Islet of Langerhans (tissue), 1 donor: ENCODE measurements around the gene TMEM131.
"Not testable (repeated sequence)": the region's sequence is repeated elsewhere in the genome, so short reads cannot be mapped to it uniquely, and the experiment has no call there.

Experiments used
- FAIRE-seq: peaks from one replicate; lab custom pipeline; 2011; peaks lifted over from hg19 to GRCh38; lab: Jason Lieb, UNC

TMEM131 gene

GRCh38 chr2:97995734-97996624 lies at the start of gene TMEM131:
TSS of gene TMEM131 (minus strand) at chr2:97995948. CDS start at chr2:97995662, 286 bp downstream.
- FAIRE-seq, result no peak

- FAIRE-seq, result not testable (repeated sequence)
Measured at GRCh38 chr2:98044730-98045129, 49.0 kb upstream of the TMEM131 start.

- no peak for FAIRE-seq
Measured at GRCh38 chr2:98043101-98043500, 47.4 kb upstream of the TMEM131 start.

- no peak for FAIRE-seq
Measured at GRCh38 chr2:98040331-98040939, 44.7 kb upstream of the TMEM131 start.

GRCh38 chr2:98039085-98039756 lies 43.5 kb upstream of the TMEM131 start:
- FAIRE-seq, result no peak

GRCh38 chr2:98037666-98038336 lies 42.1 kb upstream of the TMEM131 start:
- FAIRE-seq, result no peak

GRCh38 chr2:98037206-98037605 lies 41.5 kb upstream of the TMEM131 start:
- FAIRE-seq, result no peak

GRCh38 chr2:98036349-98037000 lies 40.7 kb upstream of the TMEM131 start:
- no peak for FAIRE-seq

- no peak for FAIRE-seq
Measured at GRCh38 chr2:98034745-98035144, 39.0 kb upstream of the TMEM131 start.

- FAIRE-seq, result no peak
Measured at GRCh38 chr2:98032086-98032485, 36.3 kb upstream of the TMEM131 start.

- no peak for FAIRE-seq
Measured at GRCh38 chr2:98029718-98030222, 34.0 kb upstream of the TMEM131 start.

- FAIRE-seq, result no peak
Measured at GRCh38 chr2:98028931-98029717, 33.4 kb upstream of the TMEM131 start.

GRCh38 chr2:98028101-98028561 lies 32.4 kb upstream of the TMEM131 start:
- no peak for FAIRE-seq

- FAIRE-seq, result no peak
Measured at GRCh38 chr2:98027538-98027937, 31.8 kb upstream of the TMEM131 start.

GRCh38 chr2:98026927-98027522 lies 31.3 kb upstream of the TMEM131 start:
- FAIRE-seq, result no peak

- FAIRE-seq, result no peak
Measured at GRCh38 chr2:98026292-98026691, 30.5 kb upstream of the TMEM131 start.

GRCh38 chr2:98025481-98026037 lies 29.8 kb upstream of the TMEM131 start:
- no peak for FAIRE-seq

GRCh38 chr2:98022067-98022466 lies 26.3 kb upstream of the TMEM131 start:
- not testable (repeated sequence) for FAIRE-seq

GRCh38 chr2:98020992-98021713 lies 25.4 kb upstream of the TMEM131 start:
- no peak for FAIRE-seq
